ENCODE measurements around the gene ERFE.

Gene ERFE

DNA sequence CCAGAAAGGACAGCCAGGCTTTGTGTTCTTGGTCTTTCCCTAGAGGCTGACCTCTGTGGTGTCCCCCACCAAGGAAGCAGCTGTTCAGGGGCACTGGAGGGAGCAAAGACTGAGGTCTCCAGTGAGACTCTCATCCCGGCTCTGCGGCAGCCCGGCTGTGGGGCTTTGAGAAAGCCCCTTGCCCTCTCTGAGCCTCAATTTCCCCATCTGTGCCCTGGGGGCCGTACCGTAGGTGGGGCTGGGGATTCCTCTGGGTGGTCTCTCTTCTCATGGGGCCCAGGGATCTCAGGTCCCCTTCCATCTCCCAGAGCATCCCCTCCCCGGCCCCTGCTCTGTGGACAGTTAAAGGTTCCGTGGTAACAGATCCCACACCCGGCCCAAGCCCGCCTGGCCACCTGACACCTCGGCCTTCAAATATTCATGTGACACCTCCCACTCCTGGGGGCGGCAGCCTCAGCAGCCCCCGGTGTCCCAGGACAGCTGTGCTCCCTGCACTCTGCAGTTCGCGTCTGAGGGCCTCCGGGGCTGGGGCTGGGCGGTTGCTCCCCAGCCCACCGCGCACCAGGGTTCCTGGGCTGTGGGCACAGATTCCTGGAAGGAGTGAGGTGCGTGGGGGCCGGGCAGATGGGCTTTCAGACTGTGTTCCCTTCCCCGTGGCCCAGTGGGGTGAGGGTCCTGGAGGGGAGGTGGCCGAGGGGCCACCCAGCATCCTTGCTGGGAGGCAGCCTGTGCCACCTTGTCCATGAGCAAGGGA lies 35.4 kb upstream of the ERFE start:
- Histone ChIP-seq H3K27ac (ENCODE audit: insufficient read depth in 1 of 2, low read depth in 1 of 2, low read length in 2 of 2, poor library complexity in 1 of 2, severe bottlenecking in 2 of 2) (no peak overlapping the region), H3K36me3 (ENCODE audit: control insufficient read depth in 4 of 4, insufficient read depth in 4 of 4, low read length in 3 of 4) (no peaks in the 10 kb centered on the region), H3K4me1 (ENCODE audit: control extremely low read depth in 1 of 4, control insufficient read depth in 4 of 4, insufficient read depth in 4 of 4, low read length in 3 of 4) (peaks cover 0 to 2% (median 0%) of the 10 kb centered on the region in 4 experiments), H3K4me3 (ENCODE audit: control insufficient read depth in 1 of 7, extremely low read depth in 1 of 7, insufficient read depth in 4 of 7, low read depth in 2 of 7, low read length in 6 of 7) (no peak overlapping the region), H3K9me3 (ENCODE audit: control extremely low read depth in 1 of 5, control insufficient read depth in 4 of 5, insufficient read depth in 2 of 5, low read depth in 1 of 5, low read length in 4 of 5) (no peaks in the 10 kb centered on the region), H3K27me3 (replicated peaks in 2 of 5; ENCODE audit: control insufficient read depth in 4 of 5, insufficient read depth in 5 of 5, low read length in 4 of 5) (peaks cover 0 to 18% (median 0%) of the 10 kb centered on the region in 5 experiments)
- WGBS (ENCODE audit: insufficient coverage), result 86% methylated on average over 18 of the region's 22 CpGs
- no peak for DNase-seq
- POLR2A ChIA-PET, result no interaction called here
- CTCF ChIA-PET, result no interaction called here

DNA sequence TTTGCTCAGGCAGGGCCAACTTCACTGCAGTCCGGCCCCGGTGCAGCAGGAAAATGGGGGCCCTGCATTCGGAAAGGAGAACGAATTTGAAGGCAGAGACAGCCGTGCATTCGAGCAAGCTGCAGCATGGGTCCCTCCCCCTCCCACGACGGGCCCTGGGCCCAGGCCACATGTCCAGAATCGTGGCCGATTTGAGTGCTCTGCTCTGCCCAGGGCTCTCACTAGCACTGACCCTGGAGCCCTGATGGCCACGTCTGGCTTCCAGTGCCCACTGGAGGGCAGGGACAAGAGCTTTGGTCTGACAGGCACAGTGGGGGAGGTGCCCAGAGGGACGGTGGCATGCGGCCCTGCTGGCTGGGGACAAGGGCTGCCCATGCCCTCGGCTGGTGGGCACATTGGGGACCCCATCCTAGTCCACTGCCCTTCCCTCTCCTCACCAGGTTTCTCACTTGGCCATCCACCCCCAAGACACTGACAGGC lies 34.7 kb upstream of the ERFE start:
- POLR2A ChIA-PET, result no interaction called here
- no peak for DNase-seq
- CTCF ChIA-PET, result no interaction called here
- Histone ChIP-seq H3K36me3 (ENCODE audit: control insufficient read depth in 4 of 4, insufficient read depth in 4 of 4, low read length in 3 of 4) (no peaks in the 10 kb centered on the region), H3K9me3 (ENCODE audit: control extremely low read depth in 1 of 5, control insufficient read depth in 4 of 5, insufficient read depth in 2 of 5, low read depth in 1 of 5, low read length in 4 of 5) (no peaks in the 10 kb centered on the region), H3K4me3 (ENCODE audit: control insufficient read depth in 1 of 7, extremely low read depth in 1 of 7, insufficient read depth in 4 of 7, low read depth in 2 of 7, low read length in 6 of 7) (no peak overlapping the region), H3K4me1 (ENCODE audit: control extremely low read depth in 1 of 4, control insufficient read depth in 4 of 4, insufficient read depth in 4 of 4, low read length in 3 of 4) (peaks cover 0 to 2% (median 0%) of the 10 kb centered on the region in 4 experiments), H3K27me3 (replicated peaks in 2 of 5; ENCODE audit: control insufficient read depth in 4 of 5, insufficient read depth in 5 of 5, low read length in 4 of 5) (peaks cover 0 to 13% (median 0%) of the 10 kb centered on the region in 5 experiments), H3K27ac (ENCODE audit: insufficient read depth in 1 of 2, low read depth in 1 of 2, low read length in 2 of 2, poor library complexity in 1 of 2, severe bottlenecking in 2 of 2) (no peak overlapping the region)
- WGBS (ENCODE audit: insufficient coverage), result 94% methylated on average over 13 of the region's 14 CpGs

DNA sequence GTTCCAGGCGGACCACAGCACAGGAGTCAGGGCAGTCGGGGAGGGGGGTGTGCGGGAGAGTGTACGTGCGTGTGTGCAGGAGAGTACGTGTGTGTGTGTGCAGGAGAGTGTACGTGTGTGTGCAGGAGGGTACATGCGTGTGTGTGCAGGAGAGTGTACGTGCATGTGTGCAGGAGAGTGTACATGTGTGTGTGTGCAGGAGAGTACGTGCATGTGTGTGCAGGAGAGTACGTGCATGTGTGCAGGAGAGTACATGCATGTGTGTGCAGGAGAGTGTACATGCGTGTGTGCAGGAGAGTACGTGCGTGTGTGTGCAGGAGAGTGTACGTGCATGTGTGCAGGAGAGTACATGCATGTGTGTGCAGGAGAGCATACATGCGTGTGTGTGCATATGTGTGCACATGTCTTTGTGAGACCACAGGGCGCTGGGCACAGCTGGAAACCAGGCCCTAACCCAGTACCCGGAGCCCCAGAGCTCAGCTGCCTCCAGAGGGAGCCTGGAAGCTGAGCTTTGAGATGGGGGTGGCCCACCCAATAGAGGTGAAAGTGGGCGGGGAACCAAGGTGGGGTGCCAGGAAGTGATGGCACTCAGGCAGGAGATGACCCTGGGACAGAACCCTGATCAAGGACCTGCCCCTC lies 34.2 kb upstream of the ERFE start:
- ChIA-PET CTCF (interaction anchor here (0.7 kb wide), 1 partner anchor 79 kb away, joined by 3 read pairs; no protein-coding TSS in a partner anchor), POLR2A (no interaction called here)
- Histone ChIP-seq H3K4me1 (ENCODE audit: control extremely low read depth in 1 of 4, control insufficient read depth in 4 of 4, insufficient read depth in 4 of 4, low read length in 3 of 4) (peaks cover 0 to 2% (median 0%) of the 10 kb centered on the region in 4 experiments), H3K27me3 (replicated peaks in 2 of 5; ENCODE audit: control insufficient read depth in 4 of 5, insufficient read depth in 5 of 5, low read length in 4 of 5) (peaks cover 0 to 8% (median 0%) of the 10 kb centered on the region in 5 experiments), H3K36me3 (ENCODE audit: control insufficient read depth in 4 of 4, insufficient read depth in 4 of 4, low read length in 3 of 4) (no peaks in the 10 kb centered on the region), H3K9me3 (ENCODE audit: control extremely low read depth in 1 of 5, control insufficient read depth in 4 of 5, insufficient read depth in 2 of 5, low read depth in 1 of 5, low read length in 4 of 5) (no peaks in the 10 kb centered on the region), H3K4me3 (ENCODE audit: control insufficient read depth in 1 of 7, extremely low read depth in 1 of 7, insufficient read depth in 4 of 7, low read depth in 2 of 7, low read length in 6 of 7) (no peak overlapping the region), H3K27ac (ENCODE audit: insufficient read depth in 1 of 2, low read depth in 1 of 2, low read length in 2 of 2, poor library complexity in 1 of 2, severe bottlenecking in 2 of 2) (no peak overlapping the region)
- 95% methylated on average over 16 of the region's 19 CpGs for WGBS (ENCODE audit: insufficient coverage)
- no peak for DNase-seq

- ChIA-PET CTCF (interaction anchor here (0.7 kb wide), 1 partner anchor 80 kb away, joined by 3 read pairs; no protein-coding TSS in a partner anchor), POLR2A (no interaction called here)
- H3K9me3 ChIP-seq (ENCODE audit: control extremely low read depth in 1 of 5, control insufficient read depth in 4 of 5, insufficient read depth in 2 of 5, low read depth in 1 of 5, low read length in 4 of 5), result no peaks in the 10 kb centered on the region
- no peaks in the 10 kb centered on the region for H3K36me3 ChIP-seq (ENCODE audit: control insufficient read depth in 4 of 4, insufficient read depth in 4 of 4, low read length in 3 of 4)
- peaks cover 0 to 2% (median 0%) of the 10 kb centered on the region in 4 experiments for H3K4me1 ChIP-seq (ENCODE audit: control extremely low read depth in 1 of 4, control insufficient read depth in 4 of 4, insufficient read depth in 4 of 4, low read length in 3 of 4)
- no peak for DNase-seq
- no peak overlapping the region for H3K4me3 ChIP-seq (ENCODE audit: control insufficient read depth in 1 of 7, extremely low read depth in 1 of 7, insufficient read depth in 4 of 7, low read depth in 2 of 7, low read length in 6 of 7)
- H3K27ac ChIP-seq (ENCODE audit: insufficient read depth in 1 of 2, low read depth in 1 of 2, low read length in 2 of 2, poor library complexity in 1 of 2, severe bottlenecking in 2 of 2), result no peak overlapping the region
- 97% methylated on average over 14 of the region's 20 CpGs for WGBS (ENCODE audit: insufficient coverage)
- H3K27me3 ChIP-seq (replicated peaks in 2 of 5; ENCODE audit: control insufficient read depth in 4 of 5, insufficient read depth in 5 of 5, low read length in 4 of 5), result peaks cover 0 to 2% (median 0%) of the 10 kb centered on the region in 5 experiments
Measured at GRCh38 chr2:238125127-238125885, 33.5 kb upstream of the ERFE start.

DNA sequence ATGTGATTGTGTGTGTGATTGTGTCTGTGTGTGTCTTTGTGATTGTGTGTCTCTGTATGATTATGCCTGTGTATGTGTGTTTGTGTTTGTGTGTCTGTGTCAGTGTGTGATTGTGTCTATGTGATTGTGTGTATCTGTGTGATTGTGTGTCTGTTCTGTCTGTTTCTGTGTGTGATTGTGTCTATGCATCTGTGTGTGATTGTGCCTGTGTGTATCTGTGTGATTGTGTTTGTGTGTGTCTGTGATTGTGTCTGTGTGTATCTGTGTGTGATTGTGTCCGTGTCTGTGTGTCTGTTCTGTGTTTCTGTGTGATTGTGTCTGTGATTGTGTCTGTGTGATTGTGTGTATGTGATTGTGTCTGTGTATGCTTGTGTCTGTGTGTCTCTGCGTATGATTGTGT lies 32.4 kb upstream of the ERFE start:
- Histone ChIP-seq H3K4me3 (ENCODE audit: control insufficient read depth in 1 of 7, extremely low read depth in 1 of 7, insufficient read depth in 4 of 7, low read depth in 2 of 7, low read length in 6 of 7) (no peak overlapping the region), H3K9me3 (ENCODE audit: control extremely low read depth in 1 of 5, control insufficient read depth in 4 of 5, insufficient read depth in 2 of 5, low read depth in 1 of 5, low read length in 4 of 5) (no peaks in the 10 kb centered on the region), H3K36me3 (ENCODE audit: control insufficient read depth in 4 of 4, insufficient read depth in 4 of 4, low read length in 3 of 4) (no peaks in the 10 kb centered on the region), H3K27ac (ENCODE audit: insufficient read depth in 1 of 2, low read depth in 1 of 2, low read length in 2 of 2, poor library complexity in 1 of 2, severe bottlenecking in 2 of 2) (no peak overlapping the region), H3K27me3 (replicated peaks in 2 of 5; ENCODE audit: control insufficient read depth in 4 of 5, insufficient read depth in 5 of 5, low read length in 4 of 5) (peaks cover 0 to 2% (median 0%) of the 10 kb centered on the region in 5 experiments), H3K4me1 (ENCODE audit: control extremely low read depth in 1 of 4, control insufficient read depth in 4 of 4, insufficient read depth in 4 of 4, low read length in 3 of 4) (peaks cover 0 to 2% (median 0%) of the 10 kb centered on the region in 4 experiments)
- CTCF ChIA-PET, result no interaction called here
- POLR2A ChIA-PET, result no interaction called here
- DNase-seq, result peak in 1 of 3 donors; percentile 25
- 100% methylated on average over 2 of the region's 2 CpGs for WGBS (ENCODE audit: insufficient coverage)

DNA sequence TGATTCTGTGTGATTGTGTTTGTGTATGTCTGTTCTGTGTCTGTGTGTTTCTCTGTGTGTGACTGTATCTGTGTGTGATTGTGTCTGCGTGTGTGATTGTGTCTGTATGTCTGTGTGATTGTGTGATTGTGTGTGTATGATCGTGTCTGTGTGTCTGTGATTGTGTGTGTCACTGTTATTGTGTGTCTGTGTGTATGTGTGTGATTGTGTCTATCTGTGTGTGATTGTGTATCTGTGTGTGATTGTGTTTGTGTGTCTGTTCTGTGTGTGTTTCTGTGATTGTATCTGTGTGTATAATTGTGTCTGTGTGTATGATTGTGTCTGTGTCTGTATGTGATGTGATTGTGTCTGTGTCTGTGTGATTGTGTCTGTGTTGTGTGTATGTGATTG lies 32.0 kb upstream of the ERFE start:
- POLR2A ChIA-PET, result no interaction called here
- Histone ChIP-seq H3K36me3 (ENCODE audit: control insufficient read depth in 4 of 4, insufficient read depth in 4 of 4, low read length in 3 of 4) (no peaks in the 10 kb centered on the region), H3K27me3 (replicated peaks in 2 of 5; ENCODE audit: control insufficient read depth in 4 of 5, insufficient read depth in 5 of 5, low read length in 4 of 5) (peaks cover 0 to 2% (median 0%) of the 10 kb centered on the region in 5 experiments), H3K27ac (ENCODE audit: insufficient read depth in 1 of 2, low read depth in 1 of 2, low read length in 2 of 2, poor library complexity in 1 of 2, severe bottlenecking in 2 of 2) (no peak overlapping the region), H3K4me1 (ENCODE audit: control extremely low read depth in 1 of 4, control insufficient read depth in 4 of 4, insufficient read depth in 4 of 4, low read length in 3 of 4) (peaks cover 0 to 2% (median 0%) of the 10 kb centered on the region in 4 experiments), H3K4me3 (ENCODE audit: control insufficient read depth in 1 of 7, extremely low read depth in 1 of 7, insufficient read depth in 4 of 7, low read depth in 2 of 7, low read length in 6 of 7) (no peak overlapping the region), H3K9me3 (ENCODE audit: control extremely low read depth in 1 of 5, control insufficient read depth in 4 of 5, insufficient read depth in 2 of 5, low read depth in 1 of 5, low read length in 4 of 5) (no peaks in the 10 kb centered on the region)
- CTCF ChIA-PET, result interaction anchor here (1.0 kb wide), 2 partner anchors 11 to 157 kb away, joined by 3 to 4 read pairs; no protein-coding TSS in a partner anchor
- DNase-seq, result peak in 1 of 3 donors; percentile 48
- 93% methylated on average over 2 of the region's 2 CpGs for WGBS (ENCODE audit: insufficient coverage)
